ENCODE measurements around the gene SMG9.

Gene SMG9

GRCh38 chr19:43735957-43736356 is 18.8 kb downstream of the SMG9 start:
- Mint-ChIP-seq H3K4me3 (no peak overlapping the region), H3K9me3 (no peaks in the 10 kb centered on the region), H3K4me1 (ENCODE audit: low read depth) (peaks cover 2% of the 10 kb centered on the region), H3K27ac (peak overlapping the region; percentile 10), H3K27me3 (ENCODE audit: low read depth) (no peaks in the 10 kb centered on the region), H3K36me3 (ENCODE audit: low read depth) (peaks cover 54% of the 10 kb centered on the region)
- DNase-seq (ENCODE audit: low spot score) = no peak

DNA sequence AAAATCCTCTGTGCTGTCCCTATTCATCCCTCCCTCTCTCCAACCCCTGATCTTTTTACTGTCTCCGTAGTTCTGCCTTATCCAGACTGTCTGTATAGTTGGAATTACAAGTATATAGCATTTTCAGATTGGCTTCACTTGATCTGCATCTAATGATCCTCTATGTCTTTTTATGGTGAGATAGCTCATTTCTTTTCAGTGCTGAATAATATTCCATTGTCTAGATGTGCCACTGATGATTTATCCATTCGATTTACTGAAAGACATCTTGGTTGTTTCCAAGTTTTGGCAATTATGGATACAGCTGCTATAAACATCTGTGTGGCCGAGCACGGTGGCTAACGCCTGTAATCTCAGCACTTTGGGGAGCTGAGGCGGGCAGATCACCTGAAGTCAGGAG is 19.7 kb downstream of the SMG9 start:
- DNase-seq (ENCODE audit: low spot score) = no peak
- no peak overlapping the region for H3K4me3 Mint-ChIP-seq
- H3K36me3 Mint-ChIP-seq (ENCODE audit: low read depth) = peaks cover 52% of the 10 kb centered on the region
- no peak overlapping the region for H3K27ac Mint-ChIP-seq
- H3K27me3 Mint-ChIP-seq (ENCODE audit: low read depth) = no peaks in the 10 kb centered on the region
- peaks cover 2% of the 10 kb centered on the region for H3K4me1 Mint-ChIP-seq (ENCODE audit: low read depth)
- H3K9me3 Mint-ChIP-seq = no peaks in the 10 kb centered on the region

GRCh38 chr19:43731846-43732245 is 22.9 kb downstream of the SMG9 start:
- no peak for DNase-seq (ENCODE audit: low spot score)
- Mint-ChIP-seq H3K27me3 (ENCODE audit: low read depth) (no peaks in the 10 kb centered on the region), H3K36me3 (ENCODE audit: low read depth) (peaks cover 48% of the 10 kb centered on the region), H3K4me3 (no peak overlapping the region), H3K27ac (no peak overlapping the region), H3K9me3 (no peaks in the 10 kb centered on the region), H3K4me1 (ENCODE audit: low read depth) (no peaks in the 10 kb centered on the region)

- H3K4me1 Mint-ChIP-seq (ENCODE audit: low read depth) = no peaks in the 10 kb centered on the region
- peaks cover 43% of the 10 kb centered on the region for H3K36me3 Mint-ChIP-seq (ENCODE audit: low read depth)
- H3K4me3 Mint-ChIP-seq = no peak overlapping the region
- no peak overlapping the region for H3K27ac Mint-ChIP-seq
- H3K27me3 Mint-ChIP-seq (ENCODE audit: low read depth) = no peaks in the 10 kb centered on the region
- no peak for DNase-seq (ENCODE audit: low spot score)
- no peaks in the 10 kb centered on the region for H3K9me3 Mint-ChIP-seq
Observed at GRCh38 chr19:43731346-43731745, 23.4 kb downstream of the SMG9 start.

- no peak overlapping the region for H3K4me3 Mint-ChIP-seq
- H3K4me1 Mint-ChIP-seq (ENCODE audit: low read depth) = peaks cover 3% of the 10 kb centered on the region
- peaks cover 38% of the 10 kb centered on the region for H3K36me3 Mint-ChIP-seq (ENCODE audit: low read depth)
- H3K9me3 Mint-ChIP-seq = no peaks in the 10 kb centered on the region
- DNase-seq (ENCODE audit: low spot score) = no peak
- H3K27me3 Mint-ChIP-seq (ENCODE audit: low read depth) = no peaks in the 10 kb centered on the region
- no peak overlapping the region for H3K27ac Mint-ChIP-seq
Observed at GRCh38 chr19:43729919-43730318, 24.8 kb downstream of the SMG9 start.

GRCh38 chr19:43727593-43727853 is 27.2 kb downstream of the SMG9 start:
- no peak for DNase-seq (ENCODE audit: low spot score)
- Mint-ChIP-seq H3K27ac (no peak overlapping the region), H3K4me3 (no peak overlapping the region), H3K36me3 (ENCODE audit: low read depth) (peaks cover 26% of the 10 kb centered on the region), H3K27me3 (ENCODE audit: low read depth) (no peaks in the 10 kb centered on the region), H3K9me3 (no peaks in the 10 kb centered on the region), H3K4me1 (ENCODE audit: low read depth) (peaks cover 3% of the 10 kb centered on the region)

DNA sequence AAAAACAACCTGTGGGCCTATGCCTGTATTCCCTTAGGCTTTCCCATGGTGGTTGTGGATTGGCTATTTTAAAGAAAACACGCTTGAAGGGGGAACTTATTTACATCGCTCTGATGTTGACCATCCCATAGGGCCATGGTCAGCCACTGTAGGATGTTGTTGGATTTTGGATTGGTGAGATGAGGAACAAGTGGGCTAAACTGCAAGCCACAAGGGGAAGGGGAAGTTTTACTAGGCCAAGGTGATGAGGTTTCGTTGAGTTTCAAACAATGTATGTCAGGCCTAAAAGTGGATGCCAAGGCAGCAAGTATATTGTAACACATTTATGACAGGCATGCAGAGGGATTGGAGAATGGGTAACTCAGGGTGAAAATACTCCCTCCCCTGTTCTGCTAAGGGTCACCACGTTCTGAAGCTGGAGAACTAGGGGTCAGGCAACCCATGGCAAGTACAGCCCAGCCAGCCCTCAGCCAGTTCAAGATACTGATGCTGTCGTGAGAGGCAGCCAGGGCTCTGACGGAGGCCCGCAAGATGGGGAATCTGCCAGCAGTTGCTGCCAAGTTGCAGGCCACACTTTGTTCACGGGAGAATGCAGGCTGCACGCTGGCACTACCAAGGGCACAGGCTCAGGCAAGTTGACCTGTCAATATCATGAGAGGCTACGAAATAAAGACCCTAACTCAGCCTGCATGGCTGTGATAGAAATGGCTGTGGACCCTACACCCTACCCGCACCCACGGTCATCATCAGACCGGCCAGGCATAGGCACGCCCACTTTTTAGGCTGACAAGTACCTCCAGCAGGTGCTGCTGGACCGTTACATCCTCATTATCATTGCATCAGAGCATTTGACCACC is 27.8 kb downstream of the SMG9 start:
- Mint-ChIP-seq H3K4me1 (ENCODE audit: low read depth) (peaks cover 3% of the 10 kb centered on the region), H3K27ac (no peak overlapping the region), H3K9me3 (no peaks in the 10 kb centered on the region), H3K4me3 (no peak overlapping the region), H3K27me3 (ENCODE audit: low read depth) (no peaks in the 10 kb centered on the region), H3K36me3 (ENCODE audit: low read depth) (peaks cover 22% of the 10 kb centered on the region)
- no peak for DNase-seq (ENCODE audit: low spot score)

- Mint-ChIP-seq H3K27ac (no peak overlapping the region), H3K9me3 (no peaks in the 10 kb centered on the region), H3K27me3 (ENCODE audit: low read depth) (no peaks in the 10 kb centered on the region), H3K36me3 (ENCODE audit: low read depth) (peaks cover 21% of the 10 kb centered on the region), H3K4me3 (no peak overlapping the region), H3K4me1 (ENCODE audit: low read depth) (peaks cover 3% of the 10 kb centered on the region)
- no peak for DNase-seq (ENCODE audit: low spot score)
Observed at GRCh38 chr19:43725468-43725867, 29.3 kb downstream of the SMG9 start.

- Mint-ChIP-seq H3K9me3 (no peaks in the 10 kb centered on the region), H3K27me3 (ENCODE audit: low read depth) (no peaks in the 10 kb centered on the region), H3K27ac (no peak overlapping the region), H3K4me3 (no peak overlapping the region), H3K4me1 (ENCODE audit: low read depth) (peaks cover 3% of the 10 kb centered on the region), H3K36me3 (ENCODE audit: low read depth) (peaks cover 18% of the 10 kb centered on the region)
- no peak for DNase-seq (ENCODE audit: low spot score)
Observed at GRCh38 chr19:43724896-43725295, 29.9 kb downstream of the SMG9 start.

DNA sequence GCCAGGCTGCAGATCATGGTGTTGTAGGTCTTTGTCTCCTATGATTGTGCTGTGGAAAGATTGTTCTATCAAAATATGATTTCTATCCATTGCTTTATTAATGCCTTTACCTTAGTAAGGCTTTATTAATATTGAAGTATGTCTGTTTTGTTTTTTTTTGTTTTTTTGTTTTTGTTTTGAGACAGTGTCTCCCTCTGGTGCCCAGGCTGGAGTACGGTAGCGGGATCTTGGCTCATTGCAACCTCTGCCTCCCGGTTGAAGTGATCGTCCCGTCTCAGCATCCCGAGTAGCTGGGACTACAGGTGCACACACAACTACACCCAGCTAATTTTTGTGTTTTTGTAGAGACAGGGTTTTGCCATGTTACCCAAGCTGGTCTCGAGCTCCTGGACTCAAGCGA is 31.2 kb downstream of the SMG9 start:
- Mint-ChIP-seq H3K27me3 (ENCODE audit: low read depth) (no peaks in the 10 kb centered on the region), H3K27ac (no peak overlapping the region), H3K4me1 (ENCODE audit: low read depth) (peaks cover 3% of the 10 kb centered on the region), H3K9me3 (no peaks in the 10 kb centered on the region), H3K4me3 (no peak overlapping the region), H3K36me3 (ENCODE audit: low read depth) (peaks cover 9% of the 10 kb centered on the region)
- DNase-seq (ENCODE audit: low spot score) = no peak

DNA sequence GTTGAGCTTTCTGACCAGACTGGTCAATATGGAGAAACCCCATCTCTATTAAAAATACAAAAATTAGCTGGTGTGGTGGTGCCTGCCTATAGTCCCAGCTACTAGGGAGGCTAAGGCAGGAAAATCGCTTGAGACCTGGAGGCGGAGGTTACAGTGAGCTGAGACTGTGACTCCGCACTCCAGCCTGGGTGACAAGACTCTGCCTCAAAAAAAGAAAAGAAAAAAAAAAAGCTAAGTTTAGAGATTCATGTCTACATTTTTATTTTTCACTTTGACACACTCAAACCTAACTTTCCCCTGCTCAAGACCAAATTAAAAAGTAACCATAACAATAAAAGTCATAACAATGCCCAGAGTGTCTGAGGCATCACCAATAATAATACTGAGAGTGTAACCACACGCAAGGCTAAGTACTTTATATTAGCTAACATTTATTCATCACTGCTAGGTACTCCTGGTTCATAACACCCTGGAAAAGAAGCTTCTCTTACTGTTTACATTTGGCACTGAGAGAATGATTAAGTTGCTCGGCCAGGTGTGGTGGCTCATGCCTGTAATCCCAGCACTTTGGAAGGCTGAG is 33.2 kb downstream of the SMG9 start:
- no peak overlapping the region for H3K27ac Mint-ChIP-seq
- no peaks in the 10 kb centered on the region for H3K36me3 Mint-ChIP-seq (ENCODE audit: low read depth)
- H3K9me3 Mint-ChIP-seq = no peaks in the 10 kb centered on the region
- H3K4me1 Mint-ChIP-seq (ENCODE audit: low read depth) = peaks cover 3% of the 10 kb centered on the region
- no peaks in the 10 kb centered on the region for H3K27me3 Mint-ChIP-seq (ENCODE audit: low read depth)
- no peak overlapping the region for H3K4me3 Mint-ChIP-seq
- DNase-seq (ENCODE audit: low spot score) = no peak

GRCh38 chr19:43720936-43721335 is 33.8 kb downstream of the SMG9 start:
- DNase-seq (ENCODE audit: low spot score) = no peak
- H3K4me3 Mint-ChIP-seq = no peak overlapping the region
- H3K27me3 Mint-ChIP-seq (ENCODE audit: low read depth) = no peaks in the 10 kb centered on the region
- no peaks in the 10 kb centered on the region for H3K9me3 Mint-ChIP-seq
- H3K36me3 Mint-ChIP-seq (ENCODE audit: low read depth) = no peaks in the 10 kb centered on the region
- peaks cover 3% of the 10 kb centered on the region for H3K4me1 Mint-ChIP-seq (ENCODE audit: low read depth)
- H3K27ac Mint-ChIP-seq = no peak overlapping the region

DNA sequence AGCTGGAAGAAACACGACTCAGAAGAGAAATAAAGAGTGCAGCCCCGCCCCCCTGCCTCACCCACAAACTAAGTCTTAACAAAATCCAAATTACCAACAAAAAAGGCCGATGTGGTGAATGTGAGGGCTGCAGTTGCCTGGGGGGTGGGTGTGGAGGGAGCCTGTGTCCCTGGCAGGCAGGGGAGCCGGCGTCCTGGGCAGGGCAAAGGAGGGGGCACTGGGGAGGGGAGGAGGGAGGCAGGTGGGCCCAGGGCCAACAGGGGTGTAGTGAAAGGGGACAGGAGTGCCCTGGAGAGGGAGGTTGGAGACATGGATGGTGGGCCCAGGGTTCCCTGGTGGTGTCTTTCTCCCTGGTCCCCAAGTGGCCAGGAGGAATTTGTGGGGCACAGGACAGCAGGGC is 34.8 kb downstream of the SMG9 start:
- Mint-ChIP-seq H3K9me3 (no peaks in the 10 kb centered on the region), H3K27me3 (ENCODE audit: low read depth) (no peaks in the 10 kb centered on the region), H3K4me3 (no peak overlapping the region), H3K36me3 (ENCODE audit: low read depth) (no peaks in the 10 kb centered on the region), H3K4me1 (ENCODE audit: low read depth) (no peaks in the 10 kb centered on the region), H3K27ac (no peak overlapping the region)
- no peak for DNase-seq (ENCODE audit: low spot score)

- no peak for DNase-seq (ENCODE audit: low spot score)
- Mint-ChIP-seq H3K4me1 (ENCODE audit: low read depth) (no peaks in the 10 kb centered on the region), H3K9me3 (no peaks in the 10 kb centered on the region), H3K27ac (no peak overlapping the region), H3K4me3 (no peak overlapping the region), H3K27me3 (ENCODE audit: low read depth) (no peaks in the 10 kb centered on the region), H3K36me3 (ENCODE audit: low read depth) (no peaks in the 10 kb centered on the region)
Observed at GRCh38 chr19:43719378-43719868, 35.3 kb downstream of the SMG9 start.

Measured in T-helper 2 cell treated with Interferon-gamma antibody and Interleukin-4, amounts not matched to agents 5 μg/mL and 100 μg/mL, for 36 hours (primary cell).